Dendritic cell treated with granulocyte-macrophage colony-stimulating factor and Interleukin-4, amounts not matched to agents 40 ng/mL and 50 ng/mL, for 4 days (primary cell): ENCODE data around the gene MYO1F.
A peak's percentile ranks its signal among the peaks of the same experiment; 100 is the strongest.
"Not testable (repeated sequence)": the region's sequence is repeated elsewhere in the genome, so short reads cannot be mapped to it uniquely, and the experiment has no call there.

Experiments
- H3K27ac Mint-ChIP-seq: one replicate; pipeline ENCODE4 v1.8.0; 2022; ENCODE audit warnings: mild to moderate bottlenecking, mixed read lengths
- H3K27me3 Mint-ChIP-seq: one replicate; pipeline ENCODE4 v1.8.0; 2022; ENCODE audit warnings: mild to moderate bottlenecking, mixed read lengths
- H3K36me3 Mint-ChIP-seq: one replicate; pipeline ENCODE4 v1.8.0; 2022; ENCODE audit warnings: low read depth, mixed read lengths
- H3K4me1 Mint-ChIP-seq: one replicate; pipeline ENCODE4 v1.8.0; 2022; ENCODE audit warnings: low read depth, mixed read lengths
- H3K4me3 Mint-ChIP-seq: one replicate; pipeline ENCODE4 v1.8.0; 2022; ENCODE audit warnings: mild to moderate bottlenecking, moderate library complexity, mixed read lengths
- H3K9me3 Mint-ChIP-seq: one replicate; pipeline ENCODE4 v1.8.0; 2022; ENCODE audit warnings: mixed read lengths
- intact Hi-C: fragments of 100-400 bp; cut with micrococcal nuclease; formaldehyde crosslinking; loops from one replicate; pipeline ENCODE4 v1.15.0; 2022

Gene MYO1F

DNA sequence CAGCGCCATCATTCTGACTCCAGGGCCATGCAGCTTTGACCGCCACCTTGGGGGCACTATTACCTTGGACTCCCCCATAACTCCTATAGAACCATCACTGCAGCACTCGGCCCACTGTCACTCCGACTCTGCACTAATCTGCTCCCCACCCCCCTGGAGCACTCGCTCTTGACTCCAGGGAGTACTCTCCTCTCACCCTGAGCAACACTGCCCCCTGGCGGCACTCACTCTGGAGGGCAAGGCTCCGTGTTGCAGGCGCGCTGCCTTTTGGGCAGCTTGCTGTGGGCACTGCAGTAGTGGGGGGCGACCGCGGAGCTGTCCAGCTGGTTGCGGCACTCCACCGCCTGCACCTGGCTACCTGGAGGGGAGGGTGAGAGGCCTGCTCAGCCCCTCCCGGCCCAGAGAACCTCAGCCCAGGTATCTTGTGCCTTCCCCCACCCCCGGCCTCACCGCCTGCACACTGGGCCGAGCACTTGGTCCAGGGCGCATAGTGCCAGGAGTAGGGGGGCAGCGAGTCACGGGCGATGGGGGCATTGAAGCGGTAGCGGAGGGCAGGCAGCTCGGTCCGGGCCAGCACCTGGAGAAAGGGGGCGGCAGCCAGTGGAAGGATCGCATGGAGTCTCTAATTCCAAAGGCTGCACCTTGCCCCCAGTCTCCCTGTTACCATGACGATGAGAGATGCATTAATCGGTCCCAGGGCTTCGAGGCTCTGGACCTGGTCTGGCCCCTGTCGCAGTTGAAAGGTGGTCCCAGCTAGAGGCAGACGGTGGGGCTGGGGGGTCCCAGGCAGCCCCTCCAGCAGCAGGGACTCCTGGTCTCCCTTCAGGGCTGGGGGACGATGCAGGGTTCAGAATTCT, 8.9 kb upstream of the MYO1F start:
- Mint-ChIP-seq H3K27me3 (peaks cover 19% of the 10 kb centered on the region), H3K27ac (no peak overlapping the region), H3K36me3 (no peaks in the 10 kb centered on the region), H3K4me1 (no peaks in the 10 kb centered on the region), H3K9me3 (no peaks in the 10 kb centered on the region), H3K4me3 (no peak overlapping the region)
- intact Hi-C loops, result no loop called here

DNA sequence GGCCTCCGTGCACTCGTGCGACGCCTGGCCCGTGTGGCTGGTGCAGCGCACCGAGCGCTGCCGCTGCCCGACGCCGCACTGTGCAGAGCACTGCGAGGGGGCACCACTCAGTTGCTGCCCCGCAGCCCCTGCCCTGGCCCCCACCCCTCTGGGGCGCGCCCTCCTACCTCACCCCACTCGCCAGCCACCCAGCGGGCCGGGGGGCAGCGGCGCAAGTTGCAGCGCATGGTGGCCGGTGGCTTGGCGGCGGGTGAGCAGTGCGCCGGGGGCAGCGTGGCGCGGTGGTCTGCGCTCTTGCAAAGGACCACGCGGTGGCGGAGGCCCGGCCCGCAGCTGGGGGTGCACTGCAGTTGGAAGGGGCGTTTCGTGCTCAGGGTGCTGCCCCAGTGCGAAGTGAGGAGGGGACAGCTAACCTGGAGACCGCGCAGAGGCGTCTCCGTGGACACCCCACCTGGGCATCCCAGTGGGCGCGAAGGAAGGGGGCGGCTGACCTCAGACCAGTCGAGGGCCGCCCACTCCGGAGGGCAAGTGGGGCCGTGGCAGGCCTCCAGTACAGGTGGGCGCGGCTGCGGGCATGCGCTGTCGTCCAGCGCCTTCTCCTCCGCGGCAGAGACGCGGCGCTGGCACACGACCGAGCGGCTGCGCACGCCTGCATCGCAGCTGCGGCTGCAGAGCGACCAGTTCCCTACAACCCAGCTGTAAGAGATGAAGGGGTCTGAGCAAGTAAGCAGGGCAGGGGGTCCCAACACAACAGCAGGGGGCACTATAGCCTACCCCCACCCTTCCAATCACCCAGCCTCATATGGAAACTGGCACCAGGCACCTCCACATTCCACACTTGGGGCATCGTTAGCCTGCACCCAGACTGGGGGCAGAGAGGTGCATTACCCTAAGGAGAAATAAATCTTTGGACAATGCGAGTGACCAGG, 8.0 kb upstream of the MYO1F start:
- H3K9me3 Mint-ChIP-seq, result no peaks in the 10 kb centered on the region
- no peaks in the 10 kb centered on the region for H3K36me3 Mint-ChIP-seq
- H3K27ac Mint-ChIP-seq, result no peak overlapping the region
- intact Hi-C loops, result no loop called here
- peaks cover 12% of the 10 kb centered on the region for H3K27me3 Mint-ChIP-seq
- peaks cover 2% of the 10 kb centered on the region for H3K4me1 Mint-ChIP-seq
- H3K4me3 Mint-ChIP-seq, result no peak overlapping the region

DNA sequence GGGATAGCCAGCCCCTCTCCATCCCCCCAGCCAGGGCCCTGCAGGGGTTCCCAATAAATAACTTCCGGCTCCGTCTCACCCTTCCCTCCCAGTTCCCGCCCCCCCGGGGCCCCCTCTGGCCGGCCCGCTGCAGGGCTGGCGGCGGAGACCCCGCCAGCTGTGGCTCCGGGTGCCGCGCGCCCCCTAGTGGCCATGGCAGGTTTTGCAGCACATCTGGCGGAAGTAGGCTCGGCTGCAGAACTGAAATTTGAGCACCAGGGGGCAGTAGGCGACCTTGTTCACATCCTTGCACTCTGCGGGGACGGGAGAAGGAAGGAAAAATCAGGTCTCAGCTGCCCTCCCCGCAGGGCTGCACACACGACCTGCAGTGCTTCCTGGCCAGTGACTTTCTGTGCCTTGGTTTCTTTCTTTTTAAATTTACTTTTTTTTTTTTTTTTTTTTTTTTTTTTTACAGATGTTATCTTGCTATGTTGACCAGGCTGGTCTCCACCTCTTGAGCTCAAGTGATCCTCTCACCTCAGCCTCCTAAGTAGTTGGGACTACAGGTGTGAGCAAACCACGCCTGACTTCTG, 3.6 kb upstream of the MYO1F start:
- Mint-ChIP-seq H3K4me1 (peaks cover 36% of the 10 kb centered on the region), H3K27me3 (no peaks in the 10 kb centered on the region), H3K27ac (no peak overlapping the region), H3K4me3 (no peak overlapping the region), H3K9me3 (no peaks in the 10 kb centered on the region), H3K36me3 (peaks cover 17% of the 10 kb centered on the region)
- intact Hi-C loops, result loop anchor here (1.0 kb wide), 1 partner anchor 114 kb away; no protein-coding TSS in a partner anchor

DNA sequence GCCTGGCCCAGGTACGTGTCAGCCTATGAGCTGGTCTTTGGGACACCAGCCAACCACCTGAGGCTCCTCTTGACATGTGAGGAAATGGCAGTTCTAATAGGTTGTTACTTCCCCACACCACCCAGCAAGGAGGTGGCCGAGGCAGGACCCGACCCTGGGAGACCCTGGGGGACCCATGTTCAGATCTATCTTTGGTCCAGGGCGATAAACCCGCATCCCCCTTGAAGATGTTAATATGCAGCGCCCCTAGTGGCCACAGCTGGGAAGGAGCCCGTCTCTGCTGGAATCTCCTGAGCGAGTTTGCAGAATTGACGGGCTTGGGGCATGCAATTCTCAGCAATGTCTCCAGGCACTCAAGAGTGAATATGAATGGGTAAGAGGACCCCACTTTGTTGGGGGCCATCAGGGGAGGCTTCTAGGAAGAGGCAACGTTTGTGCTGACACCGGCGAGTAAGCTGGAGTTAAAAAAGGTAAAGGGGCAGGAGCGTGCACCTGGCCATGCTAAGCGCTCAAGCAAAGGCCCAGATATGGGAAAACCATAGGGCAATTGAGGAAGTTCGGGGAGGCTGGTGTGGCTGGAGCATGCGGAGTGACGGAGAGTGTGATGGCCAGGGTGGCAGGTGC, 1.5 kb upstream of the MYO1F start:
- Mint-ChIP-seq H3K4me1 (peaks cover 56% of the 10 kb centered on the region), H3K27ac (peak overlapping the region; percentile 14), H3K27me3 (no peaks in the 10 kb centered on the region), H3K4me3 (no peak overlapping the region), H3K9me3 (no peaks in the 10 kb centered on the region), H3K36me3 (peaks cover 37% of the 10 kb centered on the region)
- intact Hi-C loops, result loop anchor here (5.0 kb wide), 2 partner anchors 36 to 216 kb away; partner anchors contain the start of gene ANGPTL4

DNA sequence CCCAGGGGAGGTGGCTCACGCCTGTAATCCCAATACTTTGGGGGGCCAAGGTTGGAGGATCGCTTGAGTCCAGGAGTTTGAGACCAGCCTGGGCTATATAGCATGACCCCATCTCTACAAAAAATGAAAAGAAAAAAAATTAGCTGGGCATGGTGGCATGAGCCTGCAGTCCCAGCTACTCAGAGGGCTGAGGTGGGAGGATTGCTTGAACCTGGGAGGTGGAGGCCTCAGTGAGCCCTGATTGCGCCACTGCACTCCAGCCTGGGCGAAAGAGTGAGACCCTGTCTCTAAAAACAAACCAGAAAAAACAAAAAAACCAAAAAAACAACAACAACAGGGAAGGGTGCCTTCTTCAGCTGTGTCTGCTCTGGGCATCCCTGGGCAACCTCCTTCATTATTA, 499 bp upstream of the MYO1F start:
- peaks cover 67% of the 10 kb centered on the region for H3K4me1 Mint-ChIP-seq
- H3K36me3 Mint-ChIP-seq, result peaks cover 46% of the 10 kb centered on the region
- no peaks in the 10 kb centered on the region for H3K9me3 Mint-ChIP-seq
- H3K27ac Mint-ChIP-seq, result peak overlapping the region; percentile 89
- H3K27me3 Mint-ChIP-seq, result no peaks in the 10 kb centered on the region
- intact Hi-C loops, result loop anchor here (2.0 to 5.0 kb wide), 3 partner anchors 21 to 215 kb away; partner anchors contain the start of gene ANGPTL4
- peak overlapping the region; percentile 95 for H3K4me3 Mint-ChIP-seq

DNA sequence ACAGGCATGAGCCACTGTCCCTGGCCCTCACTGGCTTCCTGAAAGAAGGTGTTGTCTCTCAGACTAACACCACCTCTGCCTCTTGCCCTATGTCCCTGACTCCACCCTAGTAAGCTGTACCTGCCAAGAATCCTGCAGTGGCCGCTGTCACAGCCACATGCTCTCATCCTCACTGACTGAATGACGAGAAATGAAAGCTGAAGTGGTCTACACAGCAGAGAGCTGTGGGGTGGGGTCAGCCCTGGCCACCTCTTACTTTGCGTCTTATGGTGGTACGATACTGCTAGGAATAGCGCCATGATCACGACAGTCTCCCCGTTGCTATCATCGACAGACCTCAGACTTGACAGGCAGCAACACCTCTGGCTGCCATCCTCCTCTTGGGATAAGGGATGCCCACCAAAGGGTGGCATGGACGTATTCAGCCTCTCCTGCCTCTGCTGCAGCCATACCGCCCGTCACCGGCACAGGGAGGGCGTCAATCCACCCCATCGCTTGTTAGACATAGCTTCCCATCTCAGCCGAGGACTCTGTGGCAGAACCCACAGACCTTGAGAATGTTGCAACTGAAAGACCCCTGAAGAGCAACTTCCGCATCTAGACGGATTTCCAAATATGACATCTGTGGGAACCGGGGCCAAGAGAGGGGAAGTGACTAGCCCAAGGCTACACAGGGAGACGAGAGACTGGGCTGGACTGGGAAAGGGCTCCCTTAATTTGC, 809 bp downstream of the MYO1F start:
- Mint-ChIP-seq H3K4me3 (peak overlapping the region; percentile 95), H3K4me1 (peaks cover 80% of the 10 kb centered on the region), H3K27ac (peak overlapping the region; percentile 89), H3K36me3 (peaks cover 57% of the 10 kb centered on the region), H3K27me3 (no peaks in the 10 kb centered on the region), H3K9me3 (no peaks in the 10 kb centered on the region)
- intact Hi-C loops, result loop anchor here (2.0 to 5.0 kb wide), 3 partner anchors 20 to 214 kb away; partner anchors contain the start of gene ANGPTL4

DNA sequence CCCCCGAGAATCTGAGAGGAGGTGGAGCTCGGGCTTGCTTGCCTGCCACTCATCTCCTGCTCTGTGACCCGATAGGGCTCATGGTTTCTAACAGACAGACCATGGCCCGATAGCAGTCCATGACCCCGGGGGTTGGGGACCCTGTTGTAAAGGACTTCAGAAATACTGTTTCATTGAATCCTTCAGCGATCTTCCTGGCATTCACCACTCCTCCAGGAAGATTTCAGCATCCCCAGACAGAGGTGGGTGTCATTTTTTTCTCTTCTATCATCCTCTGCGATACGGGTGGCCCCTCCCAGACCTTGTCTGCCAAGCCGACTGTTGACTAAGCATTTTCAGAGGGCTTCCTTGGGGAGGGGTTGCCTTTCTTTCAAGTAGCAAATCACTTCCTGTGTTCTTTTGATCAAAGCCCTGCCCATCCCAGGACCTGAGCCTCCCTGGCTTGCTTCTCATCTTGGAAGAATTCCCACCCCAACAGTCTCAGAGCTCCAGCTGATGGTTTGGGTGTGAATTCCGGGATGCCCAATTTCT, 1.7 kb downstream of the MYO1F start:
- H3K27ac Mint-ChIP-seq, result peak overlapping the region; percentile 89
- H3K4me3 Mint-ChIP-seq, result peak overlapping the region; percentile 95
- no peaks in the 10 kb centered on the region for H3K9me3 Mint-ChIP-seq
- intact Hi-C loops, result loop anchor here (5.0 kb wide), 2 partner anchors 33 to 213 kb away; partner anchors contain the start of gene ANGPTL4
- H3K36me3 Mint-ChIP-seq, result peaks cover 61% of the 10 kb centered on the region
- no peaks in the 10 kb centered on the region for H3K27me3 Mint-ChIP-seq
- peaks cover 89% of the 10 kb centered on the region for H3K4me1 Mint-ChIP-seq

DNA sequence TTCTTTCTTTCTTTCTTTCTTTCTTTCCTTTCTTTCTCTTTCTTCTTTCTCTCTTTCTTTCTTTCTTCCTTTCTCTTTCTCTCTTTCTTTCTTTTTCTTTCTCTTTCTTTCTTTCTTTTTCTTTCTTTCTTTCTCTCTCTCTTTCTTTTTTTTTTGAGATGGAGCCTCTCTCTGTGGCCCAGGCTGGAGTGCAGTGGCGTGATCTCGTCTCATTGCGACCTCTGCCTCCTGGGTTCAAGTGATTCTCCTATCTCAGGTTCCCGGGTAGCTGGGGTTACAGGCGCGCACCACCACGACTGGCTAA, 2.7 kb downstream of the MYO1F start:
- Mint-ChIP-seq H3K4me3 (peak overlapping the region; percentile 95), H3K4me1 (peaks cover 90% of the 10 kb centered on the region), H3K27ac (peak overlapping the region; percentile 89), H3K36me3 (peaks cover 70% of the 10 kb centered on the region)
- H3K27me3 Mint-ChIP-seq, intact Hi-C loops, H3K9me3 Mint-ChIP-seq: not testable (repeated sequence)

DNA sequence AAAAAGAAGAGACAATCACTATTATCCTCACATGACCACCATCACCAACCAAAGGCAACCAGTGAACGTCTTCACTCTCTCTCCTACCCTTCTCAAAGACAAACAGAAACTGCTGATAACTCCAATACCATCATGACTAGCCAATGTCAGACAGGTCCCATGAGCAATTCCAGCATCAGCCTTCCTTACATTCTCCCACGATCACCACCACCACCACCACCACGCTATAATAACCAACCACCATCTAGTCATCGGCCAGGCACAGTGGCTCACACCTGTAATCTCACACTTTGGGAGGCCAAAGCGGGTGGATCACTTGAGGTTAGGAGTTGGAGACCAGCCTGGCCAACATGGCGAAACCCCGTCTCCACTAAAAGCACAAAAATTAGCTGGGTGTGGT, 3.9 kb downstream of the MYO1F start:
- Mint-ChIP-seq H3K27ac (peak overlapping the region; percentile 89), H3K9me3 (no peaks in the 10 kb centered on the region), H3K27me3 (no peaks in the 10 kb centered on the region), H3K36me3 (peaks cover 83% of the 10 kb centered on the region), H3K4me1 (peaks cover 90% of the 10 kb centered on the region), H3K4me3 (peak overlapping the region; percentile 95)
- intact Hi-C loops, result no loop called here

DNA sequence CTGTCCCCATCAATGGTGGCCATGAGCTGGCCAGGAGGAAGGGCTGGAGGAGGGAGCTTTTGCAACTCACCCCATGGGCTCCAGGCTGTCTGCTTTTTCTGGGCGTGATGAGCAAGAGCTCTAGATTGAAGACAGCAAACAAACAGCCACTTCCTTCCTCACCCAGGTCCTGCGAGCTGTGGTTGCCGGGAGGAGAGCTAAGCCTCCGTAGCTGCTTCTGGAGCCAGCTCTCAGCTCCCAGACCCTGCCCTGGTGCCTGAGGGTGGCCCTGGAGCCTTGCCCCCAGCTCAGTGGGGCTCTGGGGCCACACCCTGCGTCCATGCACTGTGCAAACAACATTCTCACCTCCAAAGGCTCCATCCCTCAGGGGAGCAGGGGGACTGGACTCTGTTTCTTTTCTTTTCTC, 6.2 kb downstream of the MYO1F start:
- H3K27me3 Mint-ChIP-seq, result no peaks in the 10 kb centered on the region
- H3K27ac Mint-ChIP-seq, result peak overlapping the region; percentile 89
- H3K36me3 Mint-ChIP-seq, result peaks cover 84% of the 10 kb centered on the region
- H3K4me1 Mint-ChIP-seq, result peaks cover 94% of the 10 kb centered on the region
- H3K4me3 Mint-ChIP-seq, result peak overlapping the region; percentile 71
- no peaks in the 10 kb centered on the region for H3K9me3 Mint-ChIP-seq
- intact Hi-C loops, result no loop called here

DNA sequence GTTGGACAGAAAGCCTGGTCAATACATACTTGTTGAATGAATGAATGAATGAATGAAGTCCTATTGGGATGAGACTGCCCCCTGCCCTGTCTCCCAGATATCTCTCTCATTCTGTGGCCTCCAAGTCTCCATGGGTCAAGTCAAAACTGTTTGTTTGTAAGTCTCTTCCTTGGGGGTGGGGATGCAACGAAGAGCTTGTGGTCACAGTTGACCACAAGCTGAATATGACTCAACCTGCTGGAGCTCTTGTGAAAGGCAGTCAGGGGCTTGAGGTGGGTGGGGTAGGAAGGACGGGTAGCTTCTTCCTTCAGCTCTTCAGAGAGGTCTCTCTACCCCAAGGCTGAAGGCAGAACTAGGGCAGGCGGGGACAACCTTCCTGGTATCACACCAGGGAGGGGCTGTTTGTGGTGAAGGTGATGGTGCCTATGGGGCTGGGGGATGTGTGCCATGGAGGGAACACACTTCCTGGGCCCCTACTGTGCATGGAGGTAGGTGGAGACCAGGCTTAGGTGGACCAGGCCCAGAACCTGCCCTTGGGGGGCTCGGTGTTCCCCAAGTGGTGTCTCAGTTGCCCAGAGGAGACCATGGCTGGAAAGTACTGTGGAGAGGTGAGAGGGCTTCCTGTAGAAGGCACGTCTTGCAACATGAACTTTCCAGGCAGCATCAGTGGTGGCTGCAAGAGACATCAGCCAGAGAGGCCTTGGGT, 8.0 kb downstream of the MYO1F start:
- peaks cover 94% of the 10 kb centered on the region for H3K4me1 Mint-ChIP-seq
- H3K4me3 Mint-ChIP-seq, result peak overlapping the region; percentile 60
- no peaks in the 10 kb centered on the region for H3K27me3 Mint-ChIP-seq
- peak overlapping the region; percentile 89 for H3K27ac Mint-ChIP-seq
- peaks cover 82% of the 10 kb centered on the region for H3K36me3 Mint-ChIP-seq
- intact Hi-C loops, result no loop called here
- no peaks in the 10 kb centered on the region for H3K9me3 Mint-ChIP-seq

DNA sequence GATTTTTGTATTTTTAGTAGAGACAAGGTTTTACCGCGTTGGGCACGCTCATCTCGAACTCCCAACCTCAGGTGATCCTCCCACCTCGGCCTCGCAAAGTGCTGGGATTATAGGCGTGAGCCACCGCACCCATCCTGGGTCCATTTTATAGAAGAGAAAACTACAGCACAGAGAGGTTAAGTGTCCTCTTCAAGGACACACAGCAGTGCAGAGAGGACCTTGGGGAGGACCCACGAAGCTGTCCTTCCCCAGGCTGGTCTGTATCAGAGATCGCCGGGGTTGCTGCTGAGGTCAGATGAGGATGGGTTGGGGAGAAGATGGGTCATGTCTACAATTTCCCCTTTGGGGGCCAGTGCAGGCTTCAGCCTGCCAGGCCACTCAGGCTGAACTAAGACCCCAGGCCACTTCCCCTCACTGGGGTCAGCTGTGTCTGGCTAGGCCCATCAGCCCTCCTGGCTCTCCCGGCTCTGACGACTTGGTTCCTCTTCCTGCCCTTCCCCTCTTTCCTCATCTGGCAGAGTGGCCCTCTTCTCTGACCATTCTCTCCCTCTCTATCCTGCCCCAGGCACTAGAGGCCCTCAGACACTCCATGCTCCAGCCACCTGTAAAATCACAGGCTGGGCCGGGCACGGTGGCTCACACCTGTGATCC, 9.6 kb downstream of the MYO1F start:
- H3K27ac Mint-ChIP-seq, result peak overlapping the region; percentile 89
- intact Hi-C loops, result no loop called here

More for the DNA sequence above, 9.6 kb downstream of the MYO1F start:
- Mint-ChIP-seq H3K36me3 (peaks cover 82% of the 10 kb centered on the region), H3K9me3 (no peaks in the 10 kb centered on the region), H3K4me1 (peaks cover 94% of the 10 kb centered on the region), H3K4me3 (peak overlapping the region; percentile 69), H3K27me3 (no peaks in the 10 kb centered on the region)
